Osteocyte (in vitro differentiated cells): ENCODE results near the gene FBF1. TPM values are rescaled to one million over a fixed set of nuclear protein-coding genes. Genes with fewer than 3 reads are reported as not detected.

Experiments
- DNase-seq: peaks from one replicate; pipeline ENCODE4 v3.0.0; 2021; ENCODE audit warnings: mixed read lengths; ENCODE audit not compliant: unreplicated experiment; ENCODE audit errors: extremely low spot score
- H3K27ac Mint-ChIP-seq: one replicate; pipeline ENCODE4 v1.8.0; 2021; ENCODE audit warnings: mild to moderate bottlenecking, mixed read lengths; ENCODE audit not compliant: unreplicated experiment
- H3K27me3 Mint-ChIP-seq: one replicate; pipeline ENCODE4 v1.8.0; 2021; ENCODE audit warnings: mixed read lengths; ENCODE audit not compliant: unreplicated experiment
- H3K36me3 Mint-ChIP-seq: one replicate; pipeline ENCODE4 v1.8.0; 2021; ENCODE audit warnings: mixed read lengths; ENCODE audit not compliant: unreplicated experiment
- H3K4me1 Mint-ChIP-seq: one replicate; pipeline ENCODE4 v1.8.0; 2021; ENCODE audit warnings: mixed read lengths; ENCODE audit not compliant: unreplicated experiment
- H3K4me3 Mint-ChIP-seq: one replicate; pipeline ENCODE4 v1.8.0; 2021; ENCODE audit warnings: mild to moderate bottlenecking, moderate library complexity, mixed read lengths; ENCODE audit not compliant: unreplicated experiment
- H3K9me3 Mint-ChIP-seq: one replicate; pipeline ENCODE4 v1.8.0; 2021; ENCODE audit warnings: mixed read lengths; ENCODE audit not compliant: unreplicated experiment
- CTCF ChIP-seq: fragments of 200-600 bp; sonication (generic); IDR thresholded peaks from 2 replicates; pipeline ENCODE4 v1.5.0; 2021; ENCODE audit warnings: antibody characterized with exemption, mild to moderate bottlenecking, moderate library complexity
- long read RNA-seq: library from polyadenylated mRNA; unstranded; transcript quantifications from one replicate; pipeline ENCODE4 v2.0.0, GENCODE V29; 2021
- total RNA-seq: library from RNA; stranded (reverse); gene quantifications from 2 replicates; pipeline ENCODE4 v1.2.1, GENCODE V29; 2021

Gene FBF1
- 14.5 and 14.8 TPM in 2 replicates for total RNA-seq
- long read RNA-seq, partial matches to known transcripts, result 3 of 6 reads
- long read RNA-seq, other reads (novel, unspliced or antisense), result 3 of 6 reads

GRCh38 chr17:75940727-75941441 lies at the start of gene FBF1:
Gene FBF1, minus strand, starts transcription at chr17:75941042. Its CDS starts 2,893 bp downstream, at chr17:75938149.
- TF ChIP-seq CTCF, result peak; percentile 15
- DNase-seq, result peak; percentile 98
- H3K4me3 Mint-ChIP-seq, result peak within 1 kb of the TSS; percentile 90
- no peaks in the 10 kb centered on the region for H3K27me3 Mint-ChIP-seq
- H3K4me1 Mint-ChIP-seq, result peaks cover 14% of the 10 kb centered on the region
- no peaks in the 10 kb centered on the region for H3K9me3 Mint-ChIP-seq
- H3K36me3 Mint-ChIP-seq, result peaks cover 7% of the 10 kb centered on the region
- peak within 1 kb of the TSS; percentile 83 for H3K27ac Mint-ChIP-seq

- H3K9me3 Mint-ChIP-seq, result no peaks in the 10 kb centered on the region
- H3K4me1 Mint-ChIP-seq, result peaks cover 17% of the 10 kb centered on the region
- TF ChIP-seq CTCF, result no peak
- H3K36me3 Mint-ChIP-seq, result peaks cover 16% of the 10 kb centered on the region
- H3K27me3 Mint-ChIP-seq, result no peaks in the 10 kb centered on the region
- H3K4me3 Mint-ChIP-seq, result no peak overlapping the region
- no peak overlapping the region for H3K27ac Mint-ChIP-seq
- no peak for DNase-seq
These were observed 46.2 kb upstream of the FBF1 start for GRCh38 chr17:75987041-75987440.

- no peak for TF ChIP-seq CTCF
- Mint-ChIP-seq H3K9me3 (no peaks in the 10 kb centered on the region), H3K4me1 (peaks cover 19% of the 10 kb centered on the region), H3K36me3 (peaks cover 6% of the 10 kb centered on the region), H3K4me3 (no peak overlapping the region), H3K27ac (no peak overlapping the region), H3K27me3 (no peaks in the 10 kb centered on the region)
- no peak for DNase-seq
These were observed 45.1 kb upstream of the FBF1 start for GRCh38 chr17:75985986-75986385.

GRCh38 chr17:75983501-75984181 lies 42.8 kb upstream of the FBF1 start:
- no peak for TF ChIP-seq CTCF
- no peaks in the 10 kb centered on the region for H3K27me3 Mint-ChIP-seq
- no peak for DNase-seq
- no peak overlapping the region for H3K4me3 Mint-ChIP-seq
- no peaks in the 10 kb centered on the region for H3K9me3 Mint-ChIP-seq
- no peak overlapping the region for H3K27ac Mint-ChIP-seq
- H3K4me1 Mint-ChIP-seq, result peaks cover 34% of the 10 kb centered on the region
- peaks cover 6% of the 10 kb centered on the region for H3K36me3 Mint-ChIP-seq

- TF ChIP-seq CTCF, result no peak
- no peak for DNase-seq
- Mint-ChIP-seq H3K4me3 (peak overlapping the region; percentile 94), H3K9me3 (no peaks in the 10 kb centered on the region), H3K4me1 (peaks cover 53% of the 10 kb centered on the region), H3K27ac (peak overlapping the region; percentile 100), H3K36me3 (peaks cover 3% of the 10 kb centered on the region), H3K27me3 (no peaks in the 10 kb centered on the region)
These were observed 40.3 kb upstream of the FBF1 start for GRCh38 chr17:75981019-75981615.
